A549 treated with Hydrocortisone at 1 μM for 4 hours (cell line): ENCODE data around the gene DDO. TPM values are rescaled to one million over a fixed set of nuclear protein-coding genes. Genes with fewer than 3 reads are reported as not detected.

ENCODE experiments used
- total RNA-seq: library from RNA; stranded (reverse); fragments of 200-300 nt; extraction: Qiagen RNA extraction; gene quantifications from 5 replicates; pipeline ENCODE4 v1.2.3, GENCODE V29; 2022

The DDO gene, protein sequence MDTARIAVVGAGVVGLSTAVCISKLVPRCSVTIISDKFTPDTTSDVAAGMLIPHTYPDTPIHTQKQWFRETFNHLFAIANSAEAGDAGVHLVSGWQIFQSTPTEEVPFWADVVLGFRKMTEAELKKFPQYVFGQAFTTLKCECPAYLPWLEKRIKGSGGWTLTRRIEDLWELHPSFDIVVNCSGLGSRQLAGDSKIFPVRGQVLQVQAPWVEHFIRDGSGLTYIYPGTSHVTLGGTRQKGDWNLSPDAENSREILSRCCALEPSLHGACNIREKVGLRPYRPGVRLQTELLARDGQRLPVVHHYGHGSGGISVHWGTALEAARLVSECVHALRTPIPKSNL
- 0.08 to 0.16 TPM (median 0.08 TPM) in 5 replicates for total RNA-seq

DNA sequence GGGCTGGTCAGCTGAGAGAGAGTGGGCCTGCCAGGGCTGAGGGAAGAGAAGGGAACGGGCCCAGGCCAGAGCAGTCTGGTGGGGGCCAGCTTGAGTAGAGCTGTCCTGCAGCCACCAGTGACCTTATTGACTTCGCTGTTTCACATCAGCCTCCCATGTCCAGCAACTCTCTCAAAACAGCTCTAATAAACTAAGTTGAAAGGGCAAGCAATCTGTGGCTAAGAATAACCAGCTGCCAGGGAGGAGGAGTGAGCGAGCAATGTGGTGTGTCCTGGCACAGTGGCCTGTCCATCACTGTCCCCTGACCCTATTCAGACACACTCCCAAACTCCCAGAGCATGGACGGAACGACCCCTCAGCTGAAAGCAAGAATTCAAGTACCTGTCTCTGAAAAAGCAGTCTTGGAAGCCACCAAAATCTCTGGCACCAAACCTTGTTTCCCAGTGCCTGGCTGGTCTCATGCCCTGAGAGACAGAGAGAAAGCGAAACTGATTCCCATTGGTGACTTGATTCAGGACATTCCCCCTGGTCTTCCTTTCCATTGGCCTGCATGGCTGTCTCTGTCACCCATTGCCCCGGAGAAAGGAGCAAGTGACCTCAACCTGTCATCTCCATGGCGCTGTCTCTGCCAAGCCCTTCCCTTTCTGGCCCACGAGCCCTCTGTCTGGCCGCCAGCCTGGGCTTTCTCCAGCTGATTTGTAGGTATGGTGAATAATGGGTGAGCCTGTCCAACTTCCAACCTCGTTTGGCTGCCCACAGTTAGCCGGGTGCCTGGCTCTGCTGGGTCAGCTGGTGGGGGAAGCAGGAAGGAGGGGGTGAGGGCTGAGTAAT lies at the start of gene DDO:
Gene DDO (minus strand): TSS at position 490 of the 831 bp plus-strand sequence. CDS start 2,113 bp downstream, outside the sequence.

DNA sequence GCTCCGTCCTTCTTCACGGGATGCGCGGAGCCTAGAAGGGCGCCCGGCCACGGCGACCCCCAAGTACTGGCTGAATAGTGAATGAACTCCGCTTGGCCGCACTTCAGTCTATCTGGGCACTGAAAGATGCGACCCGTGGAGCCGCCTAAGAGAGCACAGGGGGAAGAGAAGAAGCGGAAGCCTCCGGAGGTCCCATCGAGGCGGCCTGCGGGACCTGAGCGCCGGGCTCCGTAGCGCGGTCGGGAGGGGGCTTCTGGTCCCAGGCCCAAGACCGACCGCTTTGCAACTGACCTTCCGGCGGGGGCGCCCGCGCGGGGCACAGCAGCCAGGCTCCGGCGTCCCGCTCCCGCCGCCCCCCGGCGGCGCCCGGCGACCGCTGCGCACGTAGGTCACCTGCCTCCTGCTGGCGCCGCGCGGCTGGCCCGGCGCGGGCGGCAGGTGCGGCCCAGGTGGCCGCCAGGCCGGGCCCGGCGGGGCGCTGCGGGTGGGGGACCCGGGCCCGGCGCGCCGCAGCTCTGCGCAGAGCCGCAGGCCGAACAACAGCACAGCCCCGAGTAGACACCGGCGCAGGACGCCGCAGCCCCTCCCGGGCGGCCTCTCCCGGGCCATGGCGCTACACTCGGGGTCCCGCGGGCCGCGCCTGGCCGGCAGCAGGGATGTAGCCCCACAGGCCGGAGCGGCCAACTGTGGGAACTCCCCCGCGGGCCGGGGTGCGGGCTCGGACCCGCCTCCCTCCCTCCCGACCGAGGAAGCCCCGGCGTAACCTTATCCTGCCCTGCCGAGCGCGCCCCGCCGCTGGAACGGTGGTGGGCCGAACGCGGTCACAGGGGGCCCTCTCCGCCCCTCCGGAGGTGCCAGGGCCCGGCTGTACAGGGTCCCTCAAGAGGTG lies 57.5 kb downstream of the DDO start, which contains the start of gene METTL24:
Gene METTL24 (minus strand): TSS at position 686 of the 889 bp plus-strand sequence. CDS start 77 bp downstream, at position 609.

Other genes starting within 250 kb of the DDO start
- gene WASF1, start 235.9 kb downstream of the DDO start, total RNA-seq = 8.2 to 11.9 TPM (median 10.5 TPM) in 5 replicates
- 6.3 to 11.0 TPM (median 8.3 TPM) in 5 replicates for gene CDC40, start 235.1 kb downstream of the DDO start, total RNA-seq
- gene METTL24, start 57.2 kb downstream of the DDO start, total RNA-seq = not detected in 5 replicates
- not detected in 5 replicates for gene SLC22A16, start 61.0 kb upstream of the DDO start, total RNA-seq